GM12891 (cell line): ENCODE data around the gene LPAR2.
A peak's percentile ranks its signal among the peaks of the same experiment; 100 is the strongest.

Experiments
- DNase-seq: peaks from one replicate; pipeline ENCODE4 v3.0.0; 2011; ENCODE audit warnings: low spot score; ENCODE audit not compliant: insufficient read length
- FAIRE-seq: peaks from 2 replicates; lab custom pipeline; 2011; peaks lifted over from hg19 to GRCh38; lab: Jason Lieb, UNC
- PAX5 ChIP-seq: IDR thresholded peaks from 2 replicates; pipeline ENCODE4 v1.6.1; 2011; ENCODE audit warnings: low read length, moderate library complexity, mild to moderate bottlenecking; ENCODE audit not compliant: insufficient read depth, severe bottlenecking
- POLR2A ChIP-seq: IDR thresholded peaks from 2 replicates; pipeline ENCODE4 v1.6.1; 2011; ENCODE audit warnings: low read depth, low read length, control low read depth
- POLR2AphosphoS5 ChIP-seq: IDR thresholded peaks from 2 replicates; pipeline ENCODE4 v1.6.1; 2011; ENCODE audit warnings: low read depth, low read length, control low read depth
- POU2F2 ChIP-seq: IDR thresholded peaks from 2 replicates; pipeline ENCODE4 v1.6.1; 2011; ENCODE audit warnings: low read depth, mild to moderate bottlenecking, control low read depth, low read length, moderate library complexity
- SPI1 ChIP-seq: IDR thresholded peaks from 2 replicates; pipeline ENCODE4 v1.6.1; 2011; ENCODE audit warnings: low read depth, low read length, control low read depth
- TAF1 ChIP-seq: IDR thresholded peaks from 2 replicates; pipeline ENCODE4 v1.6.1; 2011; ENCODE audit warnings: low read depth, low read length, control low read depth

The LPAR2 gene

GRCh38 chr19:19633711-19634515, 5.9 kb upstream of the LPAR2 start:
- FAIRE-seq = no peak
- TF ChIP-seq POU2F2 (no peak), SPI1 (no peak), PAX5 (no peak), POLR2AphosphoS5 (no peak), POLR2A (no peak), TAF1 (no peak)

GRCh38 chr19:19632661-19633060, 4.6 kb upstream of the LPAR2 start:
- TF ChIP-seq POLR2A (no peak), SPI1 (no peak), POLR2AphosphoS5 (peak; percentile 49; the same call in 1 of the 2 replicates), PAX5 (no peak), TAF1 (no peak), POU2F2 (no peak)
- no peak for FAIRE-seq
- DNase-seq = no peak

More at GRCh38 chr19:19633711-19634515, 5.9 kb upstream of the LPAR2 start:
- DNase-seq = no peak

GRCh38 chr19:19631346-19631745, 3.3 kb upstream of the LPAR2 start:
- DNase-seq = no peak
- FAIRE-seq = no peak
- no peak for TF ChIP-seq TAF1
- TF ChIP-seq POLR2A = no peak

GRCh38 chr19:19630426-19630825, 2.4 kb upstream of the LPAR2 start:
- DNase-seq (no peak), FAIRE-seq (no peak)
- TF ChIP-seq PAX5 (no peak), POU2F2 (no peak), POLR2A (no peak), SPI1 (no peak), POLR2AphosphoS5 (no peak), TAF1 (no peak)

GRCh38 chr19:19630062-19630414, 2.0 kb upstream of the LPAR2 start:
- FAIRE-seq (no peak), DNase-seq (no peak)
- TF ChIP-seq SPI1 (no peak), PAX5 (no peak)

- DNase-seq (no peak), FAIRE-seq (peak; percentile 76)
- TF ChIP-seq TAF1 = no peak
- no peak for TF ChIP-seq SPI1
- TF ChIP-seq POLR2A = no peak
- peak; percentile 57 for TF ChIP-seq POLR2AphosphoS5
Observed at GRCh38 chr19:19628501-19629134, 598 bp upstream of the LPAR2 start.

- FAIRE-seq (peak; percentile 38), DNase-seq (no peak)
- TF ChIP-seq POU2F2 = peak; percentile 22; the same call in 1 of the 2 replicates
- TF ChIP-seq SPI1 = no peak
- no peak for TF ChIP-seq PAX5
- TF ChIP-seq POLR2A = 0 out of 2 replicates have a peak, but pooled peaks have one; percentile 22
- no peak for TF ChIP-seq POLR2AphosphoS5
Observed at GRCh38 chr19:19626516-19627472, 1.2 kb downstream of the LPAR2 start.

GRCh38 chr19:19624032-19624570, 3.9 kb downstream of the LPAR2 start:
- no peak for TF ChIP-seq TAF1
- TF ChIP-seq POLR2A = no peak
- no peak for TF ChIP-seq PAX5
- no peak for TF ChIP-seq POU2F2
- FAIRE-seq = no peak

GRCh38 chr19:19623383-19623782, 4.6 kb downstream of the LPAR2 start:
- FAIRE-seq = no peak
- DNase-seq = no peak
- TF ChIP-seq POLR2A (no peak), TAF1 (no peak), POU2F2 (no peak), PAX5 (no peak), POLR2AphosphoS5 (no peak), SPI1 (no peak)

More at GRCh38 chr19:19624032-19624570, 3.9 kb downstream of the LPAR2 start:
- DNase-seq = no peak
